ENCODE results near the gene SMCO3. TPM values are rescaled to one million over a fixed set of nuclear protein-coding genes. Genes with fewer than 3 reads are reported as not detected.

The SMCO3 gene
- total and polyA plus RNA-seq, 2 of the 8 experiments (the other 6 are each of a cell fraction or from before 2014, with no cell fraction given), result not detected

GRCh38 chr12:14858513-14858912, 44.5 kb upstream of the SMCO3 start (continued):
- TF ChIP-seq GTF2F1 (IDR thresholded peaks at IDR 0.05; ENCODE audit: borderline replicate concordance, low read depth, low read length) (no peak), JUND (IDR thresholded peaks at IDR 0.05; ENCODE audit: low read length) (no peak), PHF8 (conservative IDR thresholded peaks at IDR 0.05; ENCODE audit: low read depth, low read length) (no peak)

Data from H1 (cell line).